HepG2 (cell line): ENCODE data around the gene METTL5. TPM values are rescaled to one million over a fixed set of nuclear protein-coding genes. Genes with fewer than 3 reads are reported as not detected.

ENCODE experiments used
- DMAP1 ChIP-seq: IDR thresholded peaks from 2 replicates; pipeline ENCODE4 v1.6.1; 2016
- GATAD2A ChIP-seq: IDR thresholded peaks from 2 replicates; pipeline ENCODE4 v1.6.1; 2016
- ISX ChIP-seq: sonication (generic); formaldehyde crosslinking; conservative IDR thresholded peaks from 2 replicates; pipeline ENCODE4 v1.5.0; 2020; ENCODE audit warnings: missing genetic modification reagents
- KDM5A ChIP-seq: fragments of 200-600 bp; sonication (generic); IDR thresholded peaks from 2 replicates; pipeline ENCODE4 v1.7.0; 2018; ENCODE audit warnings: antibody characterized with exemption, mild to moderate bottlenecking, low read length, borderline replicate concordance
- KLF6 ChIP-seq: IDR thresholded peaks from 2 replicates; pipeline ENCODE4 v1.8.0; 2016; ENCODE audit warnings: missing biosample characterization, missing genetic modification reagents
- MBNL3 ChIP-seq: fragments of 250-450 bp; sonication (Bioruptor Pico); conservative IDR thresholded peaks from 2 replicates; pipeline ENCODE4 v1.8.0; 2022; ENCODE audit warnings: mild to moderate bottlenecking, inconsistent platforms
- NRL ChIP-seq: sonication (generic); formaldehyde crosslinking; IDR thresholded peaks from 2 replicates; pipeline ENCODE4 v1.5.0; 2020; ENCODE audit warnings: missing genetic modification reagents, mild to moderate bottlenecking, moderate library complexity, borderline replicate concordance
- PAF1 ChIP-seq: IDR thresholded peaks from 2 replicates; pipeline ENCODE4 v1.6.1; 2016; ENCODE audit warnings: missing genetic modification reagents, missing compliant biosample characterization
- PRDM4 ChIP-seq: sonication (generic); formaldehyde crosslinking; IDR thresholded peaks from 2 replicates; pipeline ENCODE4 v1.9.0; 2021; ENCODE audit warnings: missing genetic modification reagents, borderline replicate concordance
- REPIN1 ChIP-seq: sonication (generic); formaldehyde crosslinking; IDR thresholded peaks from 2 replicates; pipeline ENCODE4 v1.8.0; 2022; ENCODE audit warnings: missing genetic modification reagents, low read depth, mild to moderate bottlenecking, borderline replicate concordance
- SKI ChIP-seq: fragments of 450-650 bp; IDR thresholded peaks from one replicate; pipeline ENCODE4 v1.6.1; 2018; ENCODE audit warnings: mild to moderate bottlenecking; ENCODE audit not compliant: partially characterized antibody
- SMARCC2 ChIP-seq: fragments of 450-650 bp; IDR thresholded peaks from 2 replicates; pipeline ENCODE4 v1.6.1; 2017; ENCODE audit warnings: antibody characterized with exemption, mild to moderate bottlenecking
- SP1 ChIP-seq, 2 experiments: fragments of 450-650 bp in 1 of 2; sonication (generic) in 1 of 2; formaldehyde crosslinking in 1 of 2; IDR thresholded peaks; 2 replicates each; pipeline versions ENCODE4 v1.4.0 to v1.6.1; 2016 to 2020; ENCODE audit warnings: missing genetic modification reagents in 1 of 2
- SP2 ChIP-seq: sonication (generic); formaldehyde crosslinking; IDR thresholded peaks from 2 replicates; pipeline ENCODE4 v1.5.1; 2020; ENCODE audit warnings: mild to moderate bottlenecking, missing genetic modification reagents
- ZBTB7B ChIP-seq: sonication (generic); formaldehyde crosslinking; IDR thresholded peaks from 2 replicates; pipeline ENCODE4 v1.4.0; 2020; ENCODE audit warnings: missing genetic modification reagents
- ZFP36 ChIP-seq: fragments of 150-350 bp; IDR thresholded peaks from 2 replicates; pipeline ENCODE4 v1.6.1; 2018; ENCODE audit warnings: borderline replicate concordance, low read length, low read depth; ENCODE audit not compliant: partially characterized antibody
- ZNF253 ChIP-seq: sonication (generic); formaldehyde crosslinking; IDR thresholded peaks from 2 replicates; pipeline ENCODE4 v1.8.0; 2022; ENCODE audit warnings: mild to moderate bottlenecking, missing genetic modification reagents, borderline replicate concordance
- ZNF276 ChIP-seq: sonication (generic); formaldehyde crosslinking; IDR thresholded peaks from 2 replicates; pipeline ENCODE4 v1.4.0; 2020; ENCODE audit warnings: mild to moderate bottlenecking, low read depth, missing genetic modification reagents
- ZNF335 ChIP-seq: sonication (generic); formaldehyde crosslinking; IDR thresholded peaks from 2 replicates; pipeline ENCODE4 v1.4.0; 2020; ENCODE audit warnings: missing genetic modification reagents
- ZNF547 ChIP-seq: sonication (generic); formaldehyde crosslinking; IDR thresholded peaks from 2 replicates; pipeline ENCODE4 v1.5.1; 2020; ENCODE audit warnings: mild to moderate bottlenecking, missing genetic modification reagents
- ZNF674 ChIP-seq: sonication (generic); formaldehyde crosslinking; IDR thresholded peaks from 2 replicates; pipeline ENCODE4 v1.5.0; 2020; ENCODE audit warnings: low read depth, mild to moderate bottlenecking, missing genetic modification reagents
- ZNF747 ChIP-seq: sonication (generic); formaldehyde crosslinking; IDR thresholded peaks from 2 replicates; pipeline ENCODE4 v1.8.1; 2023; ENCODE audit warnings: missing genetic modification reagents, mild to moderate bottlenecking, borderline replicate concordance
- ZNF770 ChIP-seq: sonication (generic); formaldehyde crosslinking; IDR thresholded peaks from 2 replicates; pipeline ENCODE4 v1.5.0; 2020; ENCODE audit warnings: mild to moderate bottlenecking, missing genetic modification reagents
- ZSCAN22 ChIP-seq: sonication (generic); formaldehyde crosslinking; IDR thresholded peaks from 2 replicates; pipeline ENCODE4 v1.4.0; 2020; ENCODE audit warnings: mild to moderate bottlenecking, missing genetic modification reagents
- polyA plus RNA-seq, 8 experiments: library from polyadenylated mRNA; depleted of rRNA in 3 of 8; stranded (reverse) in 7 of 8; unstranded in 1 of 8; fragments of >200 nt; fragmentation: Illumina TruSeq in 4 of 8; extraction: Trizol in 4 of 8; gene quantifications; 2 replicates each; pipeline versions ENCODE4 v1.2.1 to v1.2.3, GENCODE V29; 2011 to 2016; ENCODE audit warnings: low read depth in 4 of 8, missing spikeins in 1 of 8, mixed read lengths in 1 of 8; ENCODE audit not compliant: insufficient read depth in 1 of 8
- total RNA-seq, 5 experiments: library from RNA; depleted of rRNA; stranded (reverse); fragments of >200 nt; fragmentation: Illumina TruSeq; extraction: Trizol; gene quantifications; 2 replicates each; pipeline ENCODE4 v1.2.3, GENCODE V29; 2016; ENCODE audit warnings: low read depth in 1 of 5

The METTL5 gene
- total and polyA plus RNA-seq, 2 of the 13 experiments (the other 11 are each of a cell fraction or from before 2014, with no cell fraction given): 50.7 to 95.1 TPM

- TF ChIP-seq SP1 (IDR thresholded peaks at IDR 0.05): no peak
- TF ChIP-seq SP1 (CRISPR knock-in tag; IDR thresholded peaks at IDR 0.05): peak; percentile 49
- no peak for TF ChIP-seq ZNF276 (CRISPR knock-in tag)
- peak; percentile 30 for TF ChIP-seq SKI
- TF ChIP-seq REPIN1: peak; percentile 91
- TF ChIP-seq KDM5A: peak; percentile 83
- TF ChIP-seq ZSCAN22 (CRISPR knock-in tag): no peak
- no peak for TF ChIP-seq MBNL3 (CRISPR knock-in tag)
- TF ChIP-seq ZNF335: 0 out of 2 replicates have a peak, but pooled peaks have one; percentile 59
- TF ChIP-seq SP2 (CRISPR knock-in tag): no peak
- peak; percentile 43; the same call in 1 of the 2 replicates for TF ChIP-seq ZNF747 (CRISPR knock-in tag)
- TF ChIP-seq ZNF674: no peak
- no peak for TF ChIP-seq ZFP36
- 0 out of 2 replicates have a peak, but pooled peaks have one; percentile 33 for TF ChIP-seq GATAD2A (CRISPR knock-in tag)
- TF ChIP-seq DMAP1: peak; percentile 91
- TF ChIP-seq ISX (CRISPR knock-in tag): no peak
- peak; percentile 85 for TF ChIP-seq KLF6 (CRISPR knock-in tag)
- no peak for TF ChIP-seq PRDM4 (CRISPR knock-in tag)
- TF ChIP-seq ZNF770: peak; percentile 32
- TF ChIP-seq NRL (CRISPR knock-in tag): peak; percentile 86
- TF ChIP-seq ZNF253 (CRISPR knock-in tag): peak; percentile 70; the same call in 1 of the 2 replicates
- TF ChIP-seq ZBTB7B (CRISPR knock-in tag): no peak
- TF ChIP-seq ZNF547 (CRISPR knock-in tag): peak; percentile 81
- no peak for TF ChIP-seq SMARCC2
- no peak for TF ChIP-seq PAF1
These were observed 25.8 kb downstream of the METTL5 start, which contains the start of gene SSB (continued) for GRCh38 chr2:169798718-169799592.
